SK-MEL-5 (cell line): ENCODE results near the gene COLEC12. TPM values are rescaled to one million over a fixed set of nuclear protein-coding genes. Genes with fewer than 3 reads are reported as not detected.
"Not testable (repeated sequence)": the region's sequence is repeated elsewhere in the genome, so short reads cannot be mapped to it uniquely, and the experiment has no call there.

Experiments used
- DNase-seq: peaks from one replicate; pipeline ENCODE4 v3.0.0-alpha.2; 2016; ENCODE audit warnings: low read depth, low spot score
- in situ Hi-C: cut with HindIII; loops from 2 replicates; pipeline ENCODE4 v1.10.0; 2016; ENCODE audit warnings: low sequenced_read_pairs, high pct_unique_total_duplicates, low pct_unique_long_range_greater_than_20kb
- total RNA-seq: library from RNA; depleted of rRNA; stranded (reverse); fragments of >200 nt; shearing (Covaris generic); gene quantifications from 2 replicates; pipeline ENCODE4 v1.2.3, GENCODE V29; 2014

Gene COLEC12
- total RNA-seq, 1 experiment from 2014 or later = 1.9 TPM

DNA sequence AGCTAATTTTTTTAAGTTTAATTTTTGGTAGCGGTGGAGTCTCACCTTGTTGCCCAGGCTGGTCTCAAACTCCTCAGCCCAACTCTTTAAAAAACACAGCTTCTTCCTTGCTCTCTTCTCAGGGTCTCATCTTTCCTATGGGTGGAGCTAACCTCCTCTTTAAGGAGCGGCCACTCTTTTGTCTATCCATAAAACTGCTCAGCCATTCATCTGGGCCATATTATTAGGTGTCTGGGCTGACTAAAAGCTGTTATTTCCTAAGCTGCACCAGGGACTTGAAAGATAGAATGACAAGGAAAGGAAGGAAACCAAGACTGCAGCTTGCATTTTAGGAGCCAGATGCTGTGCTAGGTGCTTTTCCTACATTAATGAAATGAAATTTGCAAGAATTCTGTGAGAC lies 196.9 kb downstream of the COLEC12 start:
- no peak for DNase-seq
- in situ Hi-C loops = no loop called here

DNA sequence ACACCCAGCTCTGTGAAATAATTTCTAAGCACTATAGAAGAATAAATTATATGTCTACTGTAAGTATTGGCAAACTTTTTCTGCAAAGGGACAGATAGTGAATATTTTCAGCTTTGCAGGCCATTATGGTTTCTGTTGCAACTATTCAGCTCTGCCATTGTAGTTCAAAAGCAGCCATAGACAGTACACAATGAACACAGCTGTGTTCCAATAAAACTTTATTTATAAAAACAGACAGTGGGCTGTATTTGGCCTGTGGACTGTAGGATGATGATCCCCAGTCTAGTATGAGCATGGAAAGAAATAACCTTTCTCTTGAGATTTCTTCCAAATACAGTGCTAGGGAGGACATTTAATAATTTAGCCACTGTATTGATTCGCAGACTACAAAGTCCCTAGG lies 197.5 kb downstream of the COLEC12 start:
- no peak for DNase-seq
- in situ Hi-C loops = no loop called here

DNA sequence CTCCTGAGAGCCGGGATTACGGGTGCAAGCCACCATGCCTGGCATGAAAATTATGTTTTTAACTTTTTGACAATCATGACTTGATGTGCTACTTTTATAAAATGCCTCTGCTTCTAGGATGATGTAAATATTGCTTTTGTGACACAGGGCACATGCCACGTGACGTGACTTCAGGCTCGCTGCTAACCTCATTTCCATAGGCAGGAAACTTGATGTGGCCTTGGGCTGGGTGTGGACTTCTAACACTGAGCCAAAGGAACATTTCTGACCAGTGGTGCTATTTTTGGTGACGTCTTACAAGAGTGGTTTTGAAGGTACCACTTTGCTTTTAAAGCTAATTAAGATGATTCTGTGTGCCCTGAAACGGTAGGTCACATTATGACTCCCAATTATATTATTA lies 198.4 kb downstream of the COLEC12 start:
- in situ Hi-C loops = no loop called here
- no peak for DNase-seq

DNA sequence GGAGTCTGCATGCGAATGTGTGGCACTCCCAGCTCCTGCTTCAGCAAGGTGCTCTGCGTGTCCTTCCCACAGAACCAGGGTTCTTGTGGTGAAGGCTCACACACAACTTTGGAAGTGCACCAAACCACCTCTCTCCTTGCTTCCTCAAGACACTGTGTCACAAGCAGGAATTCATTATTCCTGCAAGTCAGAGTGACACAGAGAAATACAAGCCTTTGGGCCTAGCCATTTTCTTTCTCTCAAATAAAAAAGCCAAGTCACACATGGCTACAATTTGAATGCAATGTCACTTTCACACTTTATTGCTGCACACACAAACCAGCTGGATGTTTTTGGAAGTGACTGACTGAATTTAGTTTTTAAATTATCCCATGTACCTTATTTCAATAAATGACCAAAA lies 202.6 kb downstream of the COLEC12 start:
- no peak for DNase-seq
- in situ Hi-C loops = no loop called here

DNA sequence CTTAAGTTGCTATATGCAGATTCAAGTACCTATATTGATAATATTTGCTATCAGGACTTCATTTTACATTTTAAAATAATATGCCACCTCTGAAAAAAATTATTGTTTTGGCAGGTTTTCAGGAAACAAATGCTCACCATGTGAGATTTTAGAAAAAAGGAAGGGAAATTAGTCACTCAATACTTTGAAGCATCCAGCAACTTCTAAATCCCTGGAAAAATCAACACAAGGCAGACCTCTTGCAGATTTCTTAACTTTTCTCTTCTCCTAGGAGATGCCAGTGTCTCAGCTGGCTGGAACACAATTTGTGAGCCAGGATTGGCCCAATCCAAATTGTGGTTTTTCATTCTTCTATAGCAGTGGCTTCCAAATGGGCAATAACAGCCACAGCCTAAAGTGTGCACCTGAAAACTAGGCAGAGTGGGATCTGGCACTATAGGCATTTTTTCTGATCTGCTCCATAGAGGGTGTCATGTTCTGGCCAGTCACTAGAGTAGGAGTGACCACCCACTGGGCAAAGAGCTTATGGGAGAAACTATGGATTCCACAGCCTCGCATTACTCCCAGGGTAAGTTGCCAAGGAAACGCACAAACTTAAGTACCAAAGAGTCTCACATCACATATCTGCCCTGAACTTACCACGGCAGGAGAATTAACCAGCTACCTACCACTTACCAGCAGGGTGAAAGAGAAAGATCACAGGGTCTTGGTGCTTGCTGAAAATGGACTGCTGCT lies 204.6 kb downstream of the COLEC12 start:
- no peak for DNase-seq
- in situ Hi-C loops = no loop called here

DNA sequence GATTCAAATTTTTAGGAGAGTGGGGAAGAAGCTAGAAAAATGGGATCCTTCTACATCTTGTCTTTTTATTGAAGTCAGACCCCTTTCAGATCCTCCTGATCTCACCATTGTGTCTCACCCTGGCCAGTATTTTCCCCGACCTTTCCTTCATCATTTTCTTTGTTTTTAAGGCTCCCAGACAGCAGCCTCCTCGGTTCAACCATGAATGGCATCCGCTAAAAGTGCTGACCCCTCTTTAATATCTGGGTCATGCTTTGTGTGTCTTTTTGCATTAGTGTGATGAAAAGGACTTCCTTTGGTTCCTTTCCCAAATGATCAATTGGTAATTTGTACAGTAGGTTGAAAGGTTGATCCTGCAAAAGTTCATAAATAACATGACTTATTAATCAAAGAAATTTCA lies 205.9 kb downstream of the COLEC12 start:
- in situ Hi-C loops = no loop called here
- DNase-seq = no peak

DNA sequence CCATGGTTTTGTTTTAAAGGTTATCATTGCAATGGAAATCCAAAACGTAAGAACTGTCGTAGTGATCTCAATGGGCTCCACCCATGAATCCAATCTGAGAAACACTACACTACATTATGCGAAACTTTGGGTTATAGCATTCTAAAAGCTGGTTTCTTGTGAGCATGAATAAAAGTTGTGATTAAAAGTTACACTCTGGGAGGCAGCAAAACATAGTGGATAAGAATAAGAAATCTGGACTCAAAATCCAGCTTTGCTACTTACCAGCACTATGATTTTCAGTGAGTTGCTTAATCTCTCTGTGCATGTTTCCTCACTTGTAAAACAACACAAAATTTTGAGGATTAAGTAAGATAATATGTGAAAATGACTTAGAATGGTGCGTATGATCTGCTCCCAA lies 207.0 kb downstream of the COLEC12 start:
- in situ Hi-C loops = no loop called here
- DNase-seq = no peak

DNA sequence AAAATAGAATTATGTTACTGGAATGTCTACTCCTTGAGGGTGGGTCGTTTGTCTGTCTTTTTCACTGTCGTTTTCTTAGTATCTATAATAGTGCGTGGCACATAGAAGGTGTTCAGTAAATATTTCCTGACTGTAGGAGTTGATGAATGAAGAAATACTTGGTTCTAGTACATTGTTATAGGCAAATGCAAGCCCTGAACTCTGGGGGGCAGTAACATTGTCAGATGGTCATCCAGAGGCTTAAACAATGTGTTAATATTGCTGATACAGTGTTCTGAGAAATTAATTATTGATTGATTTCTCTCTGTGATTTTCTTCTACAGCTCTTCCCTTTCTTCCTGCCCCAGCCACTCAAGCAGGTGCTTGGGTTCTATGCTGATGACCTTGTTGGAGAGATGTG lies 208.2 kb downstream of the COLEC12 start:
- in situ Hi-C loops = no loop called here
- DNase-seq = peak; percentile 23

DNA sequence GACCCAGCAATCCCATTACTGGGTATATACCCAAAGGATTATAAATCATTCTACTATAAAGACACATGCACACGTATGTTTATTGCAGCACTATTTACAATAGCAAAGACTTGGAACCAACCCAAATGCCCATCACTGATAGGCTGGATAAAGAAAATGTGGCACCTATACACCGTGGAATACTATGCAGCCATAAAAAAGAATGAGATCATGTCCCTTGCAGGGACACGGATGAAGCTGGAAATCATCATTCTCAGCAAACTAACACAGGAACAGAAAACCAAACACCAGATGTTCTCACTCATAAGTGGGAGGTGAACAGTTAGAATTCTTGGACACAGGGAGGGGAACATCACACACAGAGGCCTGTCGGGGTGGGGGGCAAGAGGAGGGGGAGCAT lies 210.5 kb downstream of the COLEC12 start:
- DNase-seq, in situ Hi-C loops: not testable (repeated sequence)

DNA sequence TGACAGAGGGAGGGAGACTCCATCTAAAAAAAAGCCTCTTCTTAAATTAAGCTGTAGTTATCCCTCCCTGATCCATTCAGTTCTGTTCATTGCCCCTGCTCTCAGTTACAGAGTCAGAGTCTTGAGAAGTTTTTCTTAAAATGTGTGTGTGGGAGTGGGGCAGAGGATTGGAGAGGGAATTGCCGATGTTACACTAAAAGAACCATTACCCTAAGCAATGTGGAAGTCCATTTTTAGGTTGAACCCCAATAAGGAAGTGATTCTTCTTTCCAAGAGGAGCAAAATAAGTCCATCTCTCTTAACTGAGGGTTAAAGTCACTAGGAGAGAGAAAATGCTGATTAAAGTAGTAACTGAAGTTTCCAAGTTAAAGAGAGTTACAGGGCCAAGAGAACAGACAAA lies 211.5 kb downstream of the COLEC12 start:
- DNase-seq = no peak
- in situ Hi-C loops = no loop called here

DNA sequence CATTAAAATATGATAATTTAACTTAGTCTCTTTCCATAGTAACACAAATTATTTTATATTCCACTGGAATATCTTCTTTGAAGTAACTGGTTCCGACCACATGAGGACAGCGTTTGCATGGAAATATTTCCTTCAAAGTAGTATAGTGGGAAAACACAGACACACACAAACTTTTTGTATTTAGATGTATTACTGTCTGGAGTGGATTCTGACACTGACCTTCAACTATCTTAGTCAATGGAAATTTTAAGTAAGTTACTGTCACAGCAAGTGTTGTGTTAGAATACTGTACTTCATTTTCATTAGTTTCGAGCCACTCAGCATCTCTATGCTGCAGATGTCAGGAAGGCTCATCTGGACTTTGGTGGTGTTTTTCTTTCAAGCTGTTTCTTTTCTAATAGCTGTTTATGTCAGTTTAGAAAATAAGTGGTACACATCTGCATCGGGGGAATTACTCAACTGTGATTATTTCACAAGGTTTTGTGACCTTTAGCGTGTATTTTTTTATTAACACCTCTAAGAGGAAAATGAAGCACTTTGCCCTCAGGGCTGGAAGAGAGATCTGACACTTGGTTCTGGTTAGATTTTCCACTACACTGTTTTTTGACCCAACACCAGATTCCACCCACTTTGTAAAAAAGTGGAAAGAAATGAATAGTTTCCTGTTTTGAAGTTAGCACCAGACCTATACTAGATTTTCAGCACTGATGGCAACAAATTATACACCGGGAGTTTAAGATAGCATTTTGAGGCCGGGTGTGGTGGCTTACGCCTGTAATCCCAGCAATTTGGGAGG lies 213.8 kb downstream of the COLEC12 start:
- peak; percentile 41 for DNase-seq

DNA sequence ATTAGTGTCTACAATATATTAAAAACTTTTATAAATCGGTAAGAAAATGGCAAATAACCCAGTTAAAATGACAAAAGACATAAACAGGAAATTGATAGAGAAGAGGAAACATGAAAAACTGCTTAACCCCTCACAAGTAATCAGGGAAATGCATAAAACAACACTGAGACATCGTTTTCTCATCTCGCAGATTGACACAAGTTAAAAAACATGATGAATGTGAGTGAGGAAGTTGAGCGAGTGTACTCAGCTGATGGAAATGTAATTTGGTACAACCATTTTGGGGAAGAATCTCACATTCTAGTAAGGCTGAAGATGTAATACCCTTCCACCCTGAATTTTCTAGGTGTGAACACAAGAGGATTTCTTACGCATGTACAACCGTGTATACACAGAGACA lies 214.7 kb downstream of the COLEC12 start:
- DNase-seq = no peak
- in situ Hi-C loops = no loop called here

More for the DNA sequence above, 213.8 kb downstream of the COLEC12 start:
- in situ Hi-C loops = no loop called here

DNA sequence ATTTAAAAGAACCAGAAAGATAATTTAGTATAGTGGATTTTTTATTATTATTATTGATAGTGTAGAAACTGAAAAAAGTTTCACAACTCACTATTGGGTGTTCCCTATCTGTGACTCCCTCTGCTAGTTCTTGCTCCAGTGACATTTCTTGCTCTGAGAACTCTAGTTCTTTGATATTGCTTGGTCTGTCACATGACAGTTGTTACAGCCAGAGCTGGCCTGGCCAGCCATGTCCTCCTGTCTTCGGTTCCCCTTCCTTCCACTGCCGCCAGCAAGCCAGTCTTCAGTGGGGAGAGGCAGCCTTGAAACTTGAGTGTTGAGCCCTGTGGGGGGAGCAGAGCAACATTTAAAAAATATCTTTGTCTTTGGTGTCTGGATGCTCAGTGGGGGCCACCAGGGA lies 225.0 kb downstream of the COLEC12 start:
- in situ Hi-C loops = no loop called here

DNA sequence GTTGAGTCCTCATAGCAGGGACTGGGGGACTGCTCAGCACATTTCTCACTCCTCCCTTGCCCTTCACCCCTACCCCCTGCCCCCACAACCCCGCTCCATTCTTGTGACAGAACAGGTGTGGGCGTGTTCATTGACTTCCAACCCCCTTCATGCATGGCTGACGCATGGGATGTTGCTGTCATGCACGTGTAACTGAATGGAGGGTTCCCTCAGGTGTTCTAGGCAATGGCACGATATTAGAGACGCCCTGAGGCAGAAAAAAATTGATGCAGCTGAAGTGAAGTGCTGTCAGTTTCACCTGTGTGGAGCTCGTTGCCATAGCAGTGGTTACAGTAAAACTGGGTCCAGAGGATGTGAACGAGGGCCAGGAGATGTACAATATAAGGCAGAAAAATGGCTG lies 226.2 kb downstream of the COLEC12 start:
- in situ Hi-C loops = no loop called here
- DNase-seq = no peak

More for the DNA sequence above, 225.0 kb downstream of the COLEC12 start:
- no peak for DNase-seq

DNA sequence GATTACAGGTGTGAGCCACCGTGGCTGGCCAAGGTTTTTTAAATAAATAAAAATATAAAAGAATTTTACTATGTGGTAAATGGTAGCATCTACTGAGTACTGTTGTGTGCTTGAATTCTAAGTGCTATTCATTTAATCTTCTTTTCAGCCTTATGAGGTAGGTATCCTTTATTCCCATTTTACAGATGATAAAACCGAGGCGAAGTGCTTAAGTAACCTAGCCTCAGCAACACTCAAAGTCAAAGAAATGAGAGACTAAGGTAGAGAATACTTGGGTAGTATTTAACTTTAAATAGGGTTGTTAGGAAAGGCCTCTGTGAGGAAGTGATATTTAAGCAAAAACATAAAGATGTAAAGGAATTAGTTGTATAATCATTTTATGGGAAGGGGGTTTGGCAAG lies 227.0 kb downstream of the COLEC12 start:
- no peak for DNase-seq
- in situ Hi-C loops = no loop called here

DNA sequence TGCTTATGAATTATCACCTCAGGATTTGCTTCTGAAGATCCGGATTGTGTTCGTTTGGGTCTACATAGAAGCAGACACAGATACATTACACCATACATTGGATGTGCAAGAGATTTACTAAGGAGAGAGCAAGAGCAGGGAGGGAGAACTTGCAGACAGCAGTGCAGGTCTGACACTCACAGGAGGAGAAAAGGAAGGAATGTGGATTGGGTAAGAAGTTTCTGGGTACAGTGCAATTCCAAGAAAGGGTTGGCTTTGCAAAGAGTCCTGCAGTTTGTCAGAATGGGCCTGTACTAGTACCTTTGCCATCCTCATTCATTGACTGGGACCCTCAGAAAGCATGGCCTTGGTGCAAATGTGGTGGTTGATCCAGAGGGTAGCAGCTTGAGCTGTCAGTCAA lies 227.9 kb downstream of the COLEC12 start:
- in situ Hi-C loops = no loop called here
- DNase-seq = no peak

DNA sequence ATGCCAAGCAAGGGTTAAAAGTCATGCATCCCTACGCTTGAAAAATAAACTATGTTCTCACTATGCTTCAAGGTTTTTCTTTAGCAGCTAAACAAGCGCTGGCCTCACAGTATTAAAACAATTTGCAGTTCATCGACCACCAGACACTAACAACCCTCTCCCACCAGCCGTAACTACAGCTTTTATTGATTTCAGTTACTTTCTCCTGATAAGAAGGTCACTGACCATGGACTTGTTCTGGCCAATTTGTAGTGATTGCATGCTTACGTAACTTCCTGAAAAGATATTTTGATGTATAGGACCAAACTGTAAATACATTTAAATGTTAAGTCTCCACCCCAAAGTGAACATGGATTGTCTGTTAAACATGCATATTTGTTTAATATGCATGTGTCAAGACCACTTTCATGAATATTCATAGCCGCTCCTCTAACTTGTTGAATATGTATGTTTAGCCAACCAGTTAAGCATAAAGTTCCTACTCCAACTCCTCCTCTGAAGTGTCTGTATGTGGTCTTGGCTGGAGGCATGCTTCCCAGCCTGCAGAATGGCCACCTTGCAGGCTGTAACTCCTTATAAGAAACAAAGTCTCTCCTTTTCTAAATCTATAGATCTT lies 230.9 kb downstream of the COLEC12 start:
- DNase-seq = no peak
- in situ Hi-C loops = no loop called here

DNA sequence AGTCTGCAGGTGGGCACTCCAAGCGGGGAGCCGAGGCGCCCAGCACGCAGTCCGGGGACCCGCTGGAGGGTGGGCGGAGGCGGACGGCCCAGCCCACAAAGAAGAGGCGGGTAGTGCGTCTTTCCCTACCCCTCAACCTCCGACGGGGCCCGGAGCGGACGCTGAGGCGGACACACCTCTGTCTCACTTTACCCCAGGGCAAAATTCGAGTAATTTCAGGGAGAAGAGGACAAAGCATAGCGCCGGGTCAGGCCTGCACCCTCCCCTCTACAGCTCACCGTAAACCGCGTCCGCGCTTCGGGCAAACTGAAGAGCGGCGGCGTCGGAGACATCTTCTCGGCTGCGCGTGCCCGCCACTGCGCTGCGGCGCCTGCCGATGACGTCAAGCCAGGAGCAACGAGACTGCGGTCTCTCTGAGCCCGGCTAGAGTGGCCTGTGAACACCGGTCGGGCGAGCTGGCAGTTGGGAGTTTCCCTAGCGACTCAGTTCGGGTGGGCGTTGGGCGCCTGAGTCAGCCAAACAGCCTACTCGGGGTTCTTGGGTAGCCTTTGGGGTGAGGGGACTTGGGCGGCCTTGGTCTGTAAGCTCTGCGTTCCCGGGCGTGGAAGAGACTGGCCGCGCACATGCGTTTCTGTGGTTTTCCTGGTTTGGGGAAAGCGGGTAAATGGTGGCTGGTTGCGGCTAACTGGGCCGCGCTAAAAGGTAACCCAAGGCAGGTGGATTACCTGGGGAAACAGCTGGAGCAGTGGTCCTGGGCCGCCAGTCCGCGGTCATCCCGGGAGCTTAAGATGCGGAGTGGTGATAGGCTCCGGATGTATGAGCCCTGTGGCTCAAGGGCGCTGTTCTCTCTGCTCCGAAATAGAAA lies 232.6 kb downstream of the COLEC12 start, which contains the start of gene THOC1:
TSS of gene THOC1 (minus strand) at position 360 of the 865 bp plus-strand sequence. CDS start at position 332, 28 bp downstream.
- in situ Hi-C loops = no loop called here
- peak; percentile 88 for DNase-seq
